ENCODE data around the gene PCNX4. TPM values are rescaled to one million over a fixed set of nuclear protein-coding genes. Genes with fewer than 3 reads are reported as not detected.

The PCNX4 gene
- total RNA-seq, 1 donor from 2014 or later, result 53.0 TPM

GRCh38 chr14:60174352-60175254, 82.9 kb downstream of the PCNX4 start:
- no peak for DNase-seq (ENCODE audit: low spot score)

GRCh38 chr14:60175255-60175902, 83.7 kb downstream of the PCNX4 start:
- DNase-seq (ENCODE audit: low spot score), result no peak

GRCh38 chr14:60178164-60178563, 86.4 kb downstream of the PCNX4 start:
- no peak for DNase-seq (ENCODE audit: low spot score)

GRCh38 chr14:60178820-60179219, 87.1 kb downstream of the PCNX4 start:
- DNase-seq (ENCODE audit: low spot score), result no peak

GRCh38 chr14:60179431-60179869, 87.7 kb downstream of the PCNX4 start:
- DNase-seq (ENCODE audit: low spot score), result no peak

GRCh38 chr14:60183138-60183537, 91.4 kb downstream of the PCNX4 start:
- DNase-seq (ENCODE audit: low spot score), result no peak

GRCh38 chr14:60183741-60184140, 92.0 kb downstream of the PCNX4 start:
- DNase-seq (ENCODE audit: low spot score), result peak; percentile 32

- DNase-seq (ENCODE audit: low spot score), result peak; percentile 71
These were observed 92.6 kb downstream of the PCNX4 start for GRCh38 chr14:60184146-60184904.

GRCh38 chr14:60184905-60185555, 93.3 kb downstream of the PCNX4 start:
- no peak for DNase-seq (ENCODE audit: low spot score)

GRCh38 chr14:60188115-60188514, 96.4 kb downstream of the PCNX4 start:
- no peak for DNase-seq (ENCODE audit: low spot score)

GRCh38 chr14:60188696-60189095, 97.0 kb downstream of the PCNX4 start:
- no peak for DNase-seq (ENCODE audit: low spot score)

GRCh38 chr14:60189923-60190840, 98.5 kb downstream of the PCNX4 start:
- DNase-seq (ENCODE audit: low spot score), result no peak

- no peak for DNase-seq (ENCODE audit: low spot score)
These were observed 103.6 kb downstream of the PCNX4 start for GRCh38 chr14:60195179-60195810.

- DNase-seq (ENCODE audit: low spot score), result no peak
These were observed 104.6 kb downstream of the PCNX4 start for GRCh38 chr14:60196291-60196690.

- no peak for DNase-seq (ENCODE audit: low spot score)
These were observed 106.0 kb downstream of the PCNX4 start for GRCh38 chr14:60197629-60198303.

GRCh38 chr14:60199321-60199720, 107.6 kb downstream of the PCNX4 start:
- no peak for DNase-seq (ENCODE audit: low spot score)

- no peak for DNase-seq (ENCODE audit: low spot score)
These were observed 112.5 kb downstream of the PCNX4 start for GRCh38 chr14:60204104-60204842.

Data from umbilical cord (tissue), 2 donors.